ENCODE data around the gene ZNF2.
"Not testable (repeated sequence)": the region's sequence is repeated elsewhere in the genome, so short reads cannot be mapped to it uniquely, and the experiment has no call there.

Gene ZNF2

GRCh38 chr2:95165371-95166064, at the start of gene ZNF2:
ZNF2 (plus strand) TSS chr2:95165809; CDS start chr2:95176227, 10,418 bp downstream.
- peak; percentile 95 for DNase-seq

GRCh38 chr2:95121093-95121406, 44.6 kb upstream of the ZNF2 start:
- DNase-seq: no peak

- peak; percentile 61 for DNase-seq
Observed at GRCh38 chr2:95121407-95122196, 44.0 kb upstream of the ZNF2 start, which contains the start of gene MRPS5. MRPS5 (minus strand) TSS chr2:95121808; CDS start chr2:95121791, 17 bp downstream.

GRCh38 chr2:95122197-95122551, 43.4 kb upstream of the ZNF2 start:
- DNase-seq: no peak

- DNase-seq: no peak
Observed at GRCh38 chr2:95138702-95139101, 26.9 kb upstream of the ZNF2 start.

- DNase-seq: no peak
Observed at GRCh38 chr2:95143838-95144237, 21.8 kb upstream of the ZNF2 start.

- DNase-seq: no peak
Observed at GRCh38 chr2:95149397-95149984, 16.1 kb upstream of the ZNF2 start.

- no peak for DNase-seq
Observed at GRCh38 chr2:95158441-95158840, 7.2 kb upstream of the ZNF2 start.

GRCh38 chr2:95158891-95159619, 6.6 kb upstream of the ZNF2 start:
- DNase-seq: peak; percentile 60

- DNase-seq: peak; percentile 62
Observed at GRCh38 chr2:95159690-95160449, 5.7 kb upstream of the ZNF2 start, which contains the start of gene ZNF514. ZNF514 (minus strand) TSS chr2:95159848; CDS start chr2:95153253, 6,595 bp downstream.

- no peak for DNase-seq
Observed at GRCh38 chr2:95165030-95165370, 609 bp upstream of the ZNF2 start.

GRCh38 chr2:95166065-95166763, 605 bp downstream of the ZNF2 start:
- DNase-seq: peak; percentile 9

- DNase-seq: no peak
Observed at GRCh38 chr2:95171902-95172301, 6.3 kb downstream of the ZNF2 start.

- DNase-seq: no peak
Observed at GRCh38 chr2:95174031-95174542, 8.5 kb downstream of the ZNF2 start.

GRCh38 chr2:95179451-95179850, 13.8 kb downstream of the ZNF2 start:
- DNase-seq: no peak

- no peak for DNase-seq
Observed at GRCh38 chr2:95181774-95182173, 16.2 kb downstream of the ZNF2 start.

GRCh38 chr2:95185197-95185596, 19.6 kb downstream of the ZNF2 start:
- no peak for DNase-seq

- no peak for DNase-seq
Observed at GRCh38 chr2:95185973-95186372, 20.4 kb downstream of the ZNF2 start.

GRCh38 chr2:95192956-95193355, 27.3 kb downstream of the ZNF2 start:
- DNase-seq: not testable (repeated sequence)

GRCh38 chr2:95203911-95204310, 38.3 kb downstream of the ZNF2 start:
- DNase-seq: no peak

GRCh38 chr2:95204396-95204795, 38.8 kb downstream of the ZNF2 start:
- no peak for DNase-seq

GRCh38 chr2:95206096-95206495, 40.5 kb downstream of the ZNF2 start:
- DNase-seq: no peak
